Activated CD4-positive, alpha-beta T cell treated with anti-CD3 and anti-CD28 coated beads for 24 hours (primary cell): Measurements from ENCODE around the gene MYLK4.

ENCODE experiments used
- DNase-seq, 2 donors: peaks; one replicate each; pipeline ENCODE4 v3.0.0-alpha.2; 2020; ENCODE audit warnings: low read depth in 2 of 2

The MYLK4 gene

DNA sequence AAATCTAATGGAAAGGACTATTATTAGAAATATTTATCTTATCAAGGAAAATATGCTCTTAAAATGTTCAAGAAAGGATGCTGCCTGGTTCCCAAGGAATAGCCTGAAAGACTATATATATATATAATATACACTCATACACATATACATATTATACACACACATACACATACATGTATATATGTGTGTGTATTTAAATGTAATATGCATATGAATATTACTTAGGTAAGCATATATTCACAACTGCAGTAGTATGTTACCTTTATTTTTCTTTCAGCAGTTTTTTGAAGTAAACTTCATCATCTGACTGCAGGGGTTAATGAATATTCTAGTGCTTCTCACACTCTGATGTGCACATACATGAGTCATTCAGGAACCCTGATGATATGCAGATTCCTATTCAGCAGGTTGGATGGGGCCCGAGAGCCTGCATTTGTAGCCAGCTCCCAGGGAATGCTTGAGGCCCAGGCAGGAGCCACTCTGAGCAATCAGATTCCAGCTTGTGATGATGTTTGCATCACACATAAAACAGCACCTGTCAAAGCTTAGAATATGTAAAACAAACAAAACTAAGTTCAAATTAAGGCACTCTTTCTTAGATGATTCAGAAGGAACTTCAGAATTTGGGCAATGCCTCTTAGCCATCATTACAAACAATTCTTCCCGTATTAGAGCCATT lies 16.1 kb downstream of the MYLK4 start:
- no peak for DNase-seq

DNA sequence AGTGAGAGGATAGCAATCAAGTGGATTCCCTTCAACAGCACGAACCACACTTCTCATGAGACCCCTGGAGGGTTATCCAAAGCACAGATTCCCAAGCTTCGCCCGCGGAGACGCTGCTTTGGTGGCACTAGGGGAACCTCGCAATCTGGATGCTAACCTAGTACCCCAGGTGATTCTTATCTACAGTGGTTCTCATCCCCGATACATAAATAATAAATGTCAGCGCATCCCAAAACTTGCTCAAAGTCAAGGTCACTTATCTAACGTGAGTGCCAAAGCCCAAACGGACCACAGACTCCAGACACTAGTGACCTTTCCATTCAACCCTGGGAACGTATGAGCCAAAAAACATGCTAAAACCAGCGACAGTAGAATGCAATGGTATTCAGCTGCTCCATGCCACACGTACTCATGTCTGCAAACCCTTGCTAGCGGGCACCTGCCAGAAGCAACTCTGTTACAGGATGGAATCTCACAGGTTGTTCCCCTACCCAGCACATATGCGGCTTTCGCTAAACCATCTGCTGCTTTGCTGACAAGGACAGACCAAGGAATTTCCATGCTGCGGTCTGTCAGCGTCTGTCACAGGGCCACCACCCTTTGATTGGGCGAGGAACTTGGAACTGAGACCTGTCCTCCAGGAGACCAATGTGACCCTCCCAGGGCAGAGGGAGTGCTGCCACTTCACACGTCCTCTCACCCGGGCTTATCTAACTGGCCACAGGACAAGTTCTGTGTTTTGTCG lies 16.8 kb downstream of the MYLK4 start:
- DNase-seq: no peak

DNA sequence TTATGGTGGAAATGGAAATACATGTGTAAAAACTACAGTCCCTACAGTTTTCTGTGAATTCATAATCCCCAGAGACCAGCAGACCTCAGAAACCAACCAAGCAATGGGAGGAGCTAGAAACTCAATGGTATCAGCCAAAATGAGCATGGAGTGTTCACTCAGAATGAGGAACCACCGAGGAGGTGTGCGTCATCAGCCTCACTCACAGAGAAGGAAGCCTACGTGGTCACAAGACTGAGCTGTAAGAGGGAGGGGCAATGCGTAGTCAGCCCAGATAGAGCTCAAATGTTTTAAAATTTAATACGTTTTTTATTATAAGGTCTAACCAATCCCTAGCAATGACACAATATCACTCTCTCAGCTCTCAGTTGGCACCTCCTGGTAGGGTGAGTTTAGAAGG lies 17.4 kb downstream of the MYLK4 start:
- DNase-seq: peak; percentile 6 to 7

DNA sequence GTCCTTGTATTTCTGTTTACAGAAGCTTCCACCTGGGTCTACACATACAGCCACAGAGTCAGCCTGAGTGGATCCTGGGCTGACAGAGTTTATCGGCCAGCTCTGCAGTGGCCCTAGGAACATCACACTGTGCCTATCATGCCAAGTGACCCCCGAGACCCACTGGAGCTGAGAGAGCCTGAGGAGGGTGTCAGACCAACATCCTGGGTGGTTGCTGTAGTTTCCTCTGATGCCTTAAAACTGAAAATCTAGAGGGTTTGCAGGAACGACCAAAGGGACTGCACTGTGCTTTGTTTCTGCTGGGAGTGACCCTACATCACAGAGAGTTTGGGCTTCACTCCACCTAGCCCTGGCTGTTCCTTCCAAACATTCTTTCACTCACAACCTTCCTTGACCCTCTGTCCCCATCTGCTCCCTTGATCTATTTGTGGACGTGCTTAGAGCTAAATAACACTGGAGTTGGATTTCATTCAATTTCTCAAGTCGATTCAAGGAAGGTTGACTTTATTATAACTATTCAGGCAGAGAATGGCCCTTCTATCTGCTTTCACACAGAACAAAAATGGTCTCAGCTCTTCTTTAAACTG lies 18.1 kb downstream of the MYLK4 start:
- no peak for DNase-seq

DNA sequence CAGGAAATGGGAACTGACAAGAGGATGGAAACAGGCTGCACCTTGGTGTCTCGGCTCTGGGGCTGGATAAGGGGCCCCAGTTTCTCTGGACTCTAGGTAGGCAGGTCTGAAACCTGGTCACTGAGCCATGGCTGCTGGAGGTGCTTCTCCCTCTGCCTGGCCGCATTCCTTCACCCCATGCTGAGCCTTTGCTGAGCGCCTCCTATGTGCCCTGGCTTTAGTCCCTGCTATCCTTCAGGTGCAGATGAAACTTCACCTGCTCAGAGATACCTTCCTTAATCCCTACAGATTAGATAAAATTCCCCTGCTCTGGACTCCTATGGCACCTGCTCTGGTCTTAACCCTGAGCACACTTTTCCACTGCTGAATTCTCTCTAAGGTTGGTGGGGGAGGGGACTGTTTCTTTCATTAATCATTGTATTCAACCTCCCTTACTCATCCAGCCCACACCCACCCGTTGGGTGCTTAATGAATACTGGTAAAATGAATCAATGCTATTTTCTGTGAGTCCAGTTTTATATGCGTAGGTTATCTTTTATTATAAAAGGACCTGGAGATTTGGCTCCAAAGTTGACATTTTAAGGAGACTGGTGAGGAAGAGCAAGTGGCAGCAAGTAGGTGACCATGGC lies 19.3 kb downstream of the MYLK4 start:
- no peak for DNase-seq

DNA sequence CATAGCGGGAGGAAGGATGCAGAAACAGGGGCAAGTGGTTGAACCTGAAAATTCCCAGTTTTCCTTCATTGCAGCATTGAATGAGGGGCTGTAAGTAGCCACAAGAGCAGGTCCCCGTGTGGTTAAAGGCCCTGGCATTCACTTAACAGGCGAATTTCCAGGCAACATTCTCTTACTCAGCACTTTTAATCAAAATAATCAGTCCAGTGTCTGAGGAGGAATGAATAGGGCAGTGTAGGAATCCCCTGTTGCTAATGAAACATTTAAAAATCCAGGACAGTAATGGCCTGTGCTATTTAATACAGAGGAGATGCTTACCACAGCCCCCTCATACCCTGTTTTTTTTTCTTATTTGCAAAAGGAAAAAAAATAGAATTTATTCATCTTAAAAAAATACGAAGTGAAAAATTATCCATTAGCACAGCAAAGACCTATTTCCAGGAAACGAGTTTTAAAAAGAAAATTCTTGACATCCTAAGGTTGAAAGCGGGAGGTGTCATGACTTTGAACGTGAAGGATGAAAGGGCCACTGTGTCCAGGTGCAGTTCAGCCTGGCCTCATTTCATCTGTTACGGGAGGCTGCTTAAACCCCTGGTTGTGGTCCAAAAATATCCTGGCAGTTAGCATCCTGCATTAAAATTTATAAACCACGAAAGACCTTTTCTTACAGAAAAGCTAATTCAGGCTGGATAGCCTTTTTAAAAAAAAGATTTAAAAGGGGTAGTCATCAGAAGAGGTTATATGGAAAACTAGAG lies 20.2 kb downstream of the MYLK4 start:
- no peak for DNase-seq

DNA sequence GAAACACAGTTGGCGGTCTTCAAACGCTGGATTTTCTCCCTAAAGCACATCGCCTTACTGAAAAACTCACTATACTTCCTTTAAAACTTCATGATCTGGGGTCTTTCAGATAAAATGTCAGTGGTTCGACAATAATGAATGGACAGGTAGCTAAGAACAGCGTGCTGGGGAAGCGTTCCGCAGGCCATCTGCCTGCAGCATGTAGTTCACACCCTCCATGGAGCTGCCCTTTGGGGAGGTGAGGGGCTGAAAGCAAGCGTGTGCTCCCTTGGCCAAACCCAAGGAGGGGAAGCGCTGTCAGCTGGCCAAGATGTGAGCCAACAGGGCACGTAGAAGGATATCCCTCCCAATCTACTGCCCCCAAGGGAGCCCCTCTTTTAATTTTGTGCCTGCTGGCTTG lies 20.8 kb downstream of the MYLK4 start:
- no peak for DNase-seq

DNA sequence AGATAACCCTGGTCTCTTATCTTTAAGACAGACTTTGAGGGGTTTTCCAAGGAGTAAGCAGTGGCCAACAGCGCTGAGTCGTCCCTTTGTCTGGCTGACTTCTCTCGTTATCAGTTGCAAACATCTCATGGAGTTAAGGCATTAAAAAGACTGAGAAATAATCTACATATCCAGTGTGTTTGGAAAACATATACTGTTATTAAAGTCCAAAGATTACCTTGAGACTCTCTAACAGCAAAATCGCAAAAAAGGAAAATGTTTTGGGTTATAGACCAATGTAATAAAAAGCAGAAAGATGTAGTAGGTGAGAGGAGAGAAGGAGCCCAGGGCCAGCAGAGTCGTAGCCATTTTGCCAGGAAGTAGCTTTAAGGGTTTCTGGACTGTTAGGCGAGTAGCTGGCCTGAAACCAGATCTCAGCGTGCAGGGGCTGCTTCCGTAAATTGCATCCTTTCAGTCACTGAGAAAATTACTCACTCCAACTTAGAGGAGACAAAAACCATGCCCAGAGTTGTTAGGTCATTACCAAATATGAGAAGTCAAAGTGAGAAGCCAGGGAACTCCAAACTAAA lies 24.6 kb downstream of the MYLK4 start:
- DNase-seq: no peak

DNA sequence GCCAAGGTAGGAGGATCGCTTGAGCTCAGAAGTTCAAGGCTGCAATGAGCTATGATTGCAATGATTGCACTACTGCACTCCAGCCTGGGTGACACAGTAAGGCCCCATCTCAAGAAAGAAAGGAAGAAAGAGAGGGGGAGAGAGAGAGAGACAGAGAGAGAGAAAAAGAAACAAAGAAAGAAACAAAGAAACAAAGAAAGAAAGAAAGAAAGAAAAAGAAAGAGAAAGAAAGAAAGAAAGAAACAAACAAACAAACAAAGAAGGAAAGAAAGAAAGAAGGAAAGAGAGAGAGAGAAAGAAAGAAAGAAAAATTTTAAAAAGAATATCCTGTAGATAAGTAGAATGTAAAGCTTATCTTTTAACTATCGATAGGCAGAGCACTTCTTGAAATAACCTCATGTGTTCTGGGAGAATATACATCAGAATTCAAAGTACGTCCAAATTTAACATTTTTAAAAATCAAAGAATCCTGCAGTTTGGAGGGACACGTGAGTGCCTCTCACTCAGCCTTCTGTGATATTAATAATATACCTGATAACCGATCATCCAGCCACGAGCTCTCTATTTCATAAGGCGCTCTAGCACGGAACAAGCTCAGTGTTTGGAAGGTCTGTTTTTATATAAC lies 25.2 kb downstream of the MYLK4 start:
- DNase-seq: no peak

DNA sequence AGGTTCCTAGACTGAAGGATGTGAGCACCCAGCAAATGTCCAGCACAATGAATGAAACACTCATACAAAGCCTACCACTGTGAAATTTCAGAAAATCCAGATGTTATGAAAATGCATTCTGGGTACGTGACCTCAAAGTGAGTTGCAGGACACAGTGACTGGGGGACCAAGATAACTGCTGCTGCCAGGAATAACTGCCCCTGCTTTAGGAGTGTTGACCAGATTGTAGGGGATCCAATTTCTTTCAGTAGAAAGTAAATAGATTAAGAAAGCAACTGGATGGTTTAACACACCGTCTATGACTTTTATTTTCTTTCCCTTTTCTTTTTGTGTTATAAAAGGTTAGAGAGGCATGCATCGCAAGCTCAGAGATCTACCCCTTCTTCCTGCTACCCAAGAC lies 29.5 kb downstream of the MYLK4 start:
- DNase-seq: no peak

DNA sequence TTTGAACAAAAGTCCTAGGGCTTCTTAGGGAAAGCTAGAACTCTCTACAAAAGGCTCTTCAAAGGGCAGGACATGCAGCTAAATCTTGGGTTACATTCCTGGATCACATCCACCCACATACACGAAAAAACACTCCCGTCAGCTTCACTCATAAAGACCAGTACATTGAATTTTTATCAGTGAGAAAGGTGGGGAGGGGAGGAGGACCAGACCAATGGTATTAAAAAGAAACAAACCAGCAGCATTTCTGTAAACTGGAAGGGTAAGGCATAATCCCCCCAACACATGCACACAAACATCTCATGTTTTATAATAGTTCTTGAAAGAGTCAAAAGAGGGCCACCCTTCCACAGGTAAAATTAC lies 31.6 kb downstream of the MYLK4 start:
- DNase-seq: no peak

DNA sequence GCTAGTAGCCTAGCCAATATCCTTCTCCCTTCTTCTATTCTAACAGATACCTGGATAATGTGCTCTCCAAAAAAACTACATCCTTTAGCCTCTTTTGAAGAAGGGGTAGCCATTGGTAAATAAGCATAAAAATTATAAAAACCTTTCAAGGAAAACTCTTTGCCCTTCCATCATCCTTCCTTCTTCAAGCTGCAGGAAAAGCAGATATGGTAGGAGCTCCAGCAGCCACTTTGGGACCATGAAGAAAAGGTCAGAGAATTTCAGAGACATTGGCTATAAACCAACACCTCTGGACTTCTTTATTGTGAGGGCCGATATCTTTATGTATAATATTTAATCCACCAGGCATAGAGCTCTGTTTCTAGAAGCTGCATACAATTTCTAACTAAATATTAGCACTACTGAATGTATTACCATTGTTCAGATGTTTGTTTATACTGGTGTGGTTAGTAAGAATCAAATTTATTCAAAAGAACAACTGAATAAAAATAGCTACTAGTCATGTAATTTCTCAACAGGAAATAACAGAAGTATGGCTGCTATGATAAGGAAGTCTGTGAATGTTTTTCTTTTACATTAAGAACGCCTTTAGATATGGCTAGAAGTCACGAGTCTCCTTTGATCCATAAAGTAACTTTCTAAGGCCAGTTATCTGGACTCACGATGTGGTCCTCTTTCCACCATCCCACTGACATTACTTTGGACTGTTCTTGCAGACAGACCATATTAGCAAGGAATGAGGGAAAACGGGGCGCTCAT lies 32.2 kb downstream of the MYLK4 start:
- no peak for DNase-seq

DNA sequence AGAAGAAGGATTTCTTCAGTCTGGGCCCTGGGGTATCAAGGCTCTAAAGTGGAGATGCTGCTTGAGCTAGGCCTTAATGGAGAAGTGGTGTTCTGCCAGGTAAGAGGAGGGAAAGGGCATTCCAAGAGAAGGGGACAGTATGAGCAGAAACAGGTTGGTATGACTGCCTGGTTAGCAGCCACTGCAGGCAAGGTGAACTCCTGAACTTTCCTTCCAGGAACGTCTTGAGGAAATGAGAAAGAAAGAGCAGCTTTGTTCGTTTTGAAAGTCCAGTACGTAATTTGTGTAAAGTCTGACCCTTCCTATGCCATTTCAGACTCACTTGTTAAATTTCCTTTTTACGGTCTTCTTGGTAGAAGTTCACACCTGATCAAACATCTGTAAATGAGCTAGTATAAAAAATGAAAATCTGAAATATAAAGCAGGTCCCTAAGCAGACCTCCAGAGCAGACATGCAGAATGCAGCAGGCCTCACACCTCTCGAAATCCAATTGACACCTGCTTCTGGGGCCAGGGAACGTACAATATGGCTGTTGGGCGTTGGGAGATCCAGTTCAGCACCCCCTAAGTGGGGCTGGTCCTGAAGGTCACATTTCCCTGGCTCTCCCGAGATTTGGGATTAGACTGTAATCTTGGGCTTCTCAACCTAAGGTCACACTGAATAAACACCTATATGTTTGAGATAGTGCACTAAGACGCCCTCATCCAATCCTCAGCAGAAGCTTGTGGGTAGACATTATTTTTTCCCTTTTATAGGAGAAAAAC lies 33.6 kb downstream of the MYLK4 start:
- no peak for DNase-seq

DNA sequence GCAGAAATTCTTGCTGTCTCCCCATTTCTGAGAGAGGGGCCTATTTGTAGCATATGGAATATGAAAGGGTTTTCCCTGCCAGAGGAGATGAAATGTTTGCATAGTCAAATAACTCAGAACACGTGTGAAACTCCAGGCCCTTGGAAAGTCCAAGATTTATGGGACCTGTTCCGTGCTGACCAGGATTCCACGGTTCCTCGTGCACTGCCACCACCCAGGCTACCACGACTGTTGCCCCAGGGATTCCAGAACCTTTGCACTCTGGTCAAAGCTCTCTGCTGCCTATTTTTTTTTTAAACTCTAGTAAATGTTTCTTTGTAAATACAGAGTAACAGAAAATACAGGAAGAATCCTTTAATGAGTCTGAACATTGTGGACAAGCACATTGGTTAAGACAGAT lies 35.0 kb downstream of the MYLK4 start:
- no peak for DNase-seq

DNA sequence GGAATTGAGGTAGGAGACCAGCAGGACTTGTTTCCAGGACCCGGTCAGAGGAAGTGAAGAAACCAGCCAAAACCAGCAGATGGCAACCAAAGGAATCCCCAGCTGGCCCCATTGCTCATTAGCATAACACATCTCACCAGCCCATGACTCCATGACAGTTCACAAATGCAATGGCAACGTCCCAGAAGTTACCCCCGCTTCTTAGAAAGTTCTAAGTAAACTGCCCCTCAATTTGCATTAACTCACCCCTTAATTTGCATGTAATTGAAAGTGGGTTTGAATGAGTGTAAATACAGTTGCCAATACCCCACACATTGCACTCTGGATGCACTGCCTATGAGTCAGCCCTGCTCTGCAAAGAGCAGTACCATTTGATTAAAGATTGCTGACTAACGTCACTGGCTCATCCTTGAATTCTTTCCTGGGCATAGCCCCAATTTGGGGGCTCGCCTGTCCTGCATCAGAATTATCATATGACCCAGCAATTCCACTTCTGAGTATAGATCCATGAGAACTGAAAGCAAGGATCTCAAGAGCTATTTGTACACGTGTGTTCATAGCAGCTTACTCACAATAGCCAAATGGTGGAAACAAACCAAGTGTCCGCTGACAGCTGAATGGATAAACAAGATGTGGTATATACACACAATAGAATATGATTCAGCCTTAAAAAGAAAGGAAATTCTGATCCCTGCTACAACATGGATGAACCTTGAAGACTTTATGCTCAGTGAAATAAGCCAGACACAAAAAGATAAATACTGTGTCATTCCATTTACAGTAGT lies 36.4 kb downstream of the MYLK4 start:
- no peak for DNase-seq

DNA sequence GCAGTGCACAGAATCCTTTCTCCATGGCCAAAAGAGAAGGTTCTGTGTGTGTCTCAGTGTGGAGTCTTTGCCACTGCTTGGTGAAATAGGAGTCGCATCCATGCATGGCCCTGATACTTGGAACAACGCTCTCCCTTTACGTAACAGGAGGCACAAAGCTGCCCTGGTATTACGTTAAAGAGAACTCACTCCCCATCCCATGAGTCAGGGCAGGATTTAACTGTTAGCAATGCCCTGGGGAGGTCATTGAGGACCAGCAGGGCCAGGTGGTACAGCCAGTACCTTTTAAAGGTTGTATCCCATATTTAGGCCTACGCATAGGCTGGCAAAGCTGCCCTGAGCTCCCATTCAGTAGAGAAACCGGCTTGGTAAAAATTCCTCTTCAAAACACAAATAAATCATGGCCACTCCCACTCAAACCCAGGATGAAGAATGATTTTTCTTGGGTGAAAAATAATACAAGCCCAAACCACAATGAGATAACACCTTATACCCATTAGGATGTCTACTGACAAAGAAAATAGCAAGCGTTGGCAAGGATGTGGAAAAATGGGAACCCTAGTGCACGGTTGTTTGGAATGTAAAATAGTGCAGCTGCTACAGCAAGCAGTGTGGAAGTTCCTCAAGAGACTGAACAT lies 37.1 kb downstream of the MYLK4 start:
- no peak for DNase-seq

DNA sequence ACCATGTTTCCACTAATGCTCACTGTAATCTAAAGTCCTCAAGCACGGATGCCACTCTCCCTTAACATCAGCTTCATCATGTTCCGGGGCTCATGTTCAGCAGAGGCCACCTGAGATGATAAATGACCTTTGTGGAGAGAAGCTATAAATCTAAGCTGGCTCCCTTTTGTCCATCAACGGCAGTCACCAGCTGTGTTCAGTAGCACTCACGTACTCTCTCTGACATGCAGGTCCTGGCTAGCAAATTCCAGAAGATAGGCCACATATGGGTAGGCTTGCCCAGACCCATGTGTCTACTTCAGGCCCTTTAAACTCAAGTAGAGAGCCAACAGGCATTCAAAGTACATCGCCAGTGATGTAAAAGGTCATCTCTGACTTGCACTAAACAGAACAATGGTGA lies 38.6 kb downstream of the MYLK4 start:
- no peak for DNase-seq

DNA sequence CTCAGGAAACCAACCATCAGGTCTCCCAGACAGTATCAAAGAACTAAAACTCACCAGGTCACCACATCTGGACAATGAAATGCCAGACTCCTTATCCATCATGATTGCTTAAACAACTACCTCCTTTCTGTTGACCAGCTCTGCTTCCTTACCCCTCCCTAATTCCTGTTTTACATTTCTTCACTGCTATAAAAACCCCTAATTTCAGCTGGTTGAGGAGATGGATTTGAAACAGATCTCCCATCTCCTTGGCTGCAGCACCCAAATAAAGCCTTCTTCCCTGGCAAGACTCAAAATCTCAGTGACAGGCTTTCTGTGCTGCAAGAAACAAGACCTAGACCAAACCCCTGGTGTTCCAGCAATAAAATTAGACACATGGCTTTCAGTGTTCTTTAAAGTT lies 40.3 kb downstream of the MYLK4 start:
- DNase-seq: no peak

DNA sequence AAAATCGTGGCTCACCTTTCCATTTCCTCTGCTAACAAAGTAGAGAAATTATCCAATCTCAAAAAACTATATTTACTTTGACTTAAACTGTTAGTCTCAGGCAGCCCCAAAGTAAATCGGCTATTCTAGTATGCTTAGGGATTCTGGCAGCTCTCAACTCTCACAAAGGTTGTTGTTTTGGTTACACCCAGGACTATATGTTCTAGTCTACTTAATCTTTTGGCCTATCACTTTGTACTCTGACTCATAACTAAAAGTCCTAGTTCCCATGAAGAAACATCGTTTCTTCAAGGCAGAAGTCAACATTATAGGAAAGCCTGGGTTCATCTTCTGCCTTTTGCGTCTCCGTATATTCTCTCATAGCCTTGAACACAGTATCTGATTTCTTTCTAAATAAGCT lies 42.3 kb downstream of the MYLK4 start:
- DNase-seq: no peak
